ENCODE measurements around the gene ZNF621. TPM values are rescaled to one million over a fixed set of nuclear protein-coding genes. Genes with fewer than 3 reads are reported as not detected.

Gene ZNF621
- total and polyA plus RNA-seq, 2 of the 8 experiments (the other 6 are each of a cell fraction or from before 2014, with no cell fraction given) = 10.9 to 15.4 TPM

- Histone ChIP-seq H3K9ac (replicated peaks in 1 of 4; ENCODE audit: extremely low read depth in 1 of 4, low read depth in 3 of 4, low read length in 3 of 4) (no peak overlapping the region), H3K4ac (replicated peaks; ENCODE audit: insufficient read length, low read depth, low read length) (no peak overlapping the region), H4K5ac (ENCODE audit: insufficient read length, low read depth, low read length) (no peak overlapping the region), H3K56ac (replicated peaks; ENCODE audit: insufficient read length, low read depth, low read length) (no peak overlapping the region), H2AK5ac (ENCODE audit: low read depth, low read length) (no peak overlapping the region), H2AFZ (ENCODE audit: low read length) (no peak overlapping the region), H3K9me3 (ENCODE audit: insufficient read depth in 2 of 2, low read depth in 1 of 2, low read length in 1 of 2) (no peaks in the 10 kb centered on the region), H3K27ac (ENCODE audit: low read depth, low read length) (no peak overlapping the region), H3K23ac (ENCODE audit: insufficient read length) (no peak overlapping the region), H3K4me1 (replicated peaks in 1 of 4; ENCODE audit: control insufficient read depth in 3 of 4, insufficient read depth in 4 of 4, low read length in 3 of 4) (no peaks in the 10 kb centered on the region; a peak in 2 of 7 replicates), H2BK5ac (ENCODE audit: low read depth, low read length) (no peak overlapping the region), H4K8ac (ENCODE audit: extremely low read depth, insufficient read depth, low read length) (no peak overlapping the region), H2BK15ac (ENCODE audit: low read length) (no peak overlapping the region), H3K36me3 (ENCODE audit: control insufficient read depth in 2 of 4, insufficient read depth in 4 of 4, low read length in 3 of 4) (no peaks in the 10 kb centered on the region; a peak in 1 of 8 replicates), H3K27me3 (replicated peaks in 1 of 4; ENCODE audit: control insufficient read depth in 3 of 4, extremely low read depth in 1 of 4, insufficient read depth in 3 of 4, low read length in 3 of 4) (no peaks in the 10 kb centered on the region), H2BK120ac (replicated peaks; ENCODE audit: low read depth, low read length) (no peak overlapping the region), H3K79me2 (ENCODE audit: control insufficient read depth in 1 of 2, insufficient read depth in 2 of 2, low read length in 2 of 2) (no peaks in the 10 kb centered on the region), H2BK12ac (ENCODE audit: low read depth, low read length) (no peak overlapping the region), H3K23me2 (ENCODE audit: low read depth, low read length) (peaks cover 2% of the 10 kb centered on the region; the same call in 1 of the 2 replicates), H2BK20ac (ENCODE audit: low read length) (no peak overlapping the region), H3K4me3 (ENCODE audit: extremely low read depth in 1 of 4, insufficient read depth in 2 of 4, low read depth in 3 of 4, low read length in 4 of 4) (no peak overlapping the region), H3K79me1 (ENCODE audit: low read depth, low read length) (no peaks in the 10 kb centered on the region), H3K4me2 (ENCODE audit: insufficient read depth in 1 of 2, low read depth in 2 of 2, low read length in 2 of 2) (no peak overlapping the region), H4K91ac (replicated peaks; ENCODE audit: insufficient read length, low read length) (no peak overlapping the region), H3K18ac (ENCODE audit: extremely low read depth, low read length) (no peak overlapping the region), H4K20me1 (replicated peaks in 1 of 2; ENCODE audit: control insufficient read depth in 1 of 2, insufficient read depth in 2 of 2, low read length in 2 of 2) (no peaks in the 10 kb centered on the region), H3K14ac (ENCODE audit: insufficient read length) (no peak overlapping the region)
- 89% methylated on average over 5 of the region's 5 CpGs; no CpG with 5 or more reads in 1 of the 2 experiments for WGBS, 2 experiments (ENCODE audit: extremely low coverage in 1 of 2, insufficient coverage in 1 of 2, insufficient read length in 1 of 2, insufficient replicate concordance in 2 of 2, low coverage in 1 of 2, low lambda C conversion rate in 2 of 2, missing lambda C conversion rate in 1 of 2)
- CTCF ChIA-PET (ENCODE audit: partially characterized antibody) = interaction anchor here (0.6 to 1.1 kb wide), 2 partner anchors 10 to 888 kb away, joined by 3 to 4 read pairs; no protein-coding TSS in a partner anchor
- TF ChIP-seq CHD1 (IDR thresholded peaks at IDR 0.05; ENCODE audit: low read depth, low read length) (no peak), CTCF (IDR thresholded peaks at IDR 0.05; ENCODE audit: control extremely low read depth in 1 of 3, insufficient read depth in 1 of 3, low read depth in 1 of 3, low read length in 3 of 3) (no peak), EZH2 (IDR thresholded peaks at IDR 0.05; ENCODE audit: low read depth, low read length, severe bottlenecking) (no peak), SIN3A (conservative IDR thresholded peaks at IDR 0.05 in 1 of 2, IDR thresholded peaks at IDR 0.05 in 1 of 2; ENCODE audit: low read depth in 1 of 2, low read length in 2 of 2) (no peak), CBX8 (IDR thresholded peaks at IDR 0.05; ENCODE audit: borderline replicate concordance, low read depth, low read length) (no peak), USF2 (IDR thresholded peaks at IDR 0.05; ENCODE audit: low read length) (no peak), SUZ12 (IDR thresholded peaks at IDR 0.05; ENCODE audit: low read length) (no peak)
- POLR2A ChIA-PET (ENCODE audit: partially characterized antibody) = no interaction called here
- FAIRE-seq = no peak
- no peak for DNase-seq (ENCODE audit: low read depth in 1 of 2, low spot score in 2 of 2)
Measured at GRCh38 chr3:40574661-40575060, 49.9 kb downstream of the ZNF621 start.

Data from H1 (cell line).